ENCODE results near the gene TNFRSF13B.

The TNFRSF13B gene

GRCh38 chr17:16954521-16954920, 17.4 kb downstream of the TNFRSF13B start:
- DNase-seq (ENCODE audit: low read depth): no peak

DNA sequence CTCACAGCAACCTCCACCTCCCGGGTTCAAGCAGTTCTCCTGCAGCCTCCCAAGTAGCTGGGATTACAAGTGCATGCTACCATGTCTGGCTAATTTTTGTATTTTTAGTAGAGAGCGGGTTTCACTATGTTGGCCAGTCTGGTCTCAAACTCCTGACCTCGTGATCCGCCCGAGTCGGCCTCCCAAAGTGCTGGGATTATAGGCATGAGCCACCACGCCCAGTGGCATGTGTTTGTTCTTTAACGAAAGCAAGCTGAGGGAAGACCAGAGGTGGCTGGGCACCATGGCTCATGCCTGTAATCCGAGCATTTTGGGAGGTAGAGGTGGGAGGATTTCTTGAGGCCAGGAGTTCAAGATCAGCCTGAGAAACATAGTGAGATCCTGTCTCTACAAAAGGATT, 18.1 kb downstream of the TNFRSF13B start:
- no peak for DNase-seq (ENCODE audit: low read depth)

DNA sequence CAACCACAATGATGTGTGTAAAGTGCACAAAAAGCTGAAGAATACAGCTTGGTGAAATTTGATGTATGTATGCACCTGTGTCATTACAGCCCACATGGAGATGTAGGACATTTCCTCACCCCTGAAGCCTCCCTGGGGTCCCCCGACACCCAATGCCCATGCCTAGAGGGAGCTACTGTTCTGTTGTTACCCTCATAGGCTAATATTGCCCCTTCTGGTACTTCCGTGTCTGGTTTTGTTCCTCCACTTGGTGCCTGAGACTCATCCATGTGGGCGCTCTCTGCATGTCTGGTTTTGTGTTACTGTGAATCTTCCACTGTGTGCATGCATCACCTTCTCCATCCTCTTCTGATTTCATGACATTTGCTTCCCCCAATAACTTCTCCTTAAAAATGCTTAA, 18.6 kb downstream of the TNFRSF13B start:
- DNase-seq (ENCODE audit: low read depth): no peak

- DNase-seq (ENCODE audit: low read depth): no peak
Observed at GRCh38 chr17:16952401-16952800, 19.5 kb downstream of the TNFRSF13B start.

DNA sequence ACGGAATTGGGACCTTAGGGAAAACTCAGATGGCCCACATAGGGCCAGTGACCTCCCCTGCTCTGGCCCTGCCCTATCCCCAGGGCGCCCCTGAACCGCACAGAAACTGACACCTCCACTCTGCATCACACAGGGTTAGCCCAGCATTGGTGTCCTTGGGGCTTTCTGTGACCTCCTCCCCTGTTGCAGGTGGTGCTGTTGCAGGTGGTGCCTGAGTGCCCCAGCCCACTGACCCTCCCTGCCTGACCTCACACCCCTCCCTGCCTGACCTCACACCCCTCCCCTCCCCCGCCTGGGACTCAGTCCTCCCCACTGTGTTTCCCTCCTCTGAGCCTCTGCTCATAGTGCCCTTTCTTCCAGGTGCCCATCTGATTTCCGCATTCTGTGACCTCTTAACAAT, 21.4 kb downstream of the TNFRSF13B start:
- no peak for DNase-seq (ENCODE audit: low read depth)

- no peak for DNase-seq (ENCODE audit: low read depth)
Observed at GRCh38 chr17:16948587-16949376, 23.1 kb downstream of the TNFRSF13B start.

- no peak for DNase-seq (ENCODE audit: low read depth)
Observed at GRCh38 chr17:16947470-16947869, 24.4 kb downstream of the TNFRSF13B start.

- DNase-seq (ENCODE audit: low read depth): no peak
Observed at GRCh38 chr17:16945663-16946218, 26.2 kb downstream of the TNFRSF13B start.

- no peak for DNase-seq (ENCODE audit: low read depth)
Observed at GRCh38 chr17:16945136-16945482, 26.8 kb downstream of the TNFRSF13B start.

DNA sequence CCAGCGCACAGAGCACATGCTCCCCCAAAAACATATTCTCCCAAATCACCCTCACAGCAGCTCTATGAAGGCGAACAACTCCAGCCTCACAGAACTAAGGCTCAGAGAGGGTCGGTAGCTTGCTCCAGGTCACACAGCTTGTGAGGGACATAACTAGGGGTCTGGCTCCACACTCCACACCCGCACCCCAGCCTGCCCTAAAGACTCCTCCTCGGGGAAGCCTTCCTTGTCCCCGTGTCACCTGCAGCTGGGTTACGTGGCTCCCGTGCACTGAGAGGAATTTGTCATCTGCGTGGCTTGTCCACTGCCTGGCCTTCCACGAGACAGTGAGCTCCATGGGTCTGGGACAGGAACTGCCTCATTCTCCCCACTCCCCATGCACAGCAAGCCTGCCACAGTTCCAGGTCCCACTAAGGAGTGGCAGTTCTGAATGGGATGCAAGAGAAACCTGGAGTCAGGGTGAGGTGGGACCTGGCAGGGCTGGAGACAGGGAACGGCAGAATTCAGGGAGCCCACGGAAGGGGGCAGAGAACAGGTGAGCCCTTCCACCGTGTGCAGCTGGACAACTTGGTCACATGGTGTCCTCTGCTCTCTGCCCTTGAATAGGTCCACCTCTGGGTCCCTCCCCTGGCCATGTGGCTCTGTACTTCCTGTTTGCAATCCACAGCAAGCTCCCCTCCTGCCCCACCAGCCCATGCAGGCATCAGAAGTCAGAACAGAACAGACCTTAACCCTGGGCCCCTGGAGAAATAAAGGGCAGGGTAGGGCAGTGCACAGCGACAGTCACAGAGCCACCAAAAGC, 27.4 kb downstream of the TNFRSF13B start:
- no peak for DNase-seq (ENCODE audit: low read depth)

- DNase-seq (ENCODE audit: low read depth): no peak
Observed at GRCh38 chr17:16943541-16944333, 28.2 kb downstream of the TNFRSF13B start.

DNA sequence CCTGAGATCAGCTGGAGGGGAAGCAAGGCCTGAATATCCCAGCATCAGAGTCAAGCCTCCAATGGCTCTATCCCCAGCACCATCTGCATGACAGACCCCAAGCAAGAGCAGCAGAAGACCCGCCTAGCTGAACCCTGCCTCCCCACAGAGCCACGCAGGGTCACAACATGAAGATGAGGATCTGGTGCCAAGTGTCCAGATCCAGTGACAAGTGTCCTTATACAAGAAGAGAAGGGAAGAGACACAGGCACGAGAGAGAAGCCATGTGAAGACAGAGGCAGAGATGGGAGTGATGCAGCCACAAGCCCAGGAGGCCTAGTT, 28.9 kb downstream of the TNFRSF13B start:
- no peak for DNase-seq (ENCODE audit: low read depth)

- DNase-seq (ENCODE audit: low read depth): no peak
Observed at GRCh38 chr17:16942141-16943031, 29.5 kb downstream of the TNFRSF13B start.

DNA sequence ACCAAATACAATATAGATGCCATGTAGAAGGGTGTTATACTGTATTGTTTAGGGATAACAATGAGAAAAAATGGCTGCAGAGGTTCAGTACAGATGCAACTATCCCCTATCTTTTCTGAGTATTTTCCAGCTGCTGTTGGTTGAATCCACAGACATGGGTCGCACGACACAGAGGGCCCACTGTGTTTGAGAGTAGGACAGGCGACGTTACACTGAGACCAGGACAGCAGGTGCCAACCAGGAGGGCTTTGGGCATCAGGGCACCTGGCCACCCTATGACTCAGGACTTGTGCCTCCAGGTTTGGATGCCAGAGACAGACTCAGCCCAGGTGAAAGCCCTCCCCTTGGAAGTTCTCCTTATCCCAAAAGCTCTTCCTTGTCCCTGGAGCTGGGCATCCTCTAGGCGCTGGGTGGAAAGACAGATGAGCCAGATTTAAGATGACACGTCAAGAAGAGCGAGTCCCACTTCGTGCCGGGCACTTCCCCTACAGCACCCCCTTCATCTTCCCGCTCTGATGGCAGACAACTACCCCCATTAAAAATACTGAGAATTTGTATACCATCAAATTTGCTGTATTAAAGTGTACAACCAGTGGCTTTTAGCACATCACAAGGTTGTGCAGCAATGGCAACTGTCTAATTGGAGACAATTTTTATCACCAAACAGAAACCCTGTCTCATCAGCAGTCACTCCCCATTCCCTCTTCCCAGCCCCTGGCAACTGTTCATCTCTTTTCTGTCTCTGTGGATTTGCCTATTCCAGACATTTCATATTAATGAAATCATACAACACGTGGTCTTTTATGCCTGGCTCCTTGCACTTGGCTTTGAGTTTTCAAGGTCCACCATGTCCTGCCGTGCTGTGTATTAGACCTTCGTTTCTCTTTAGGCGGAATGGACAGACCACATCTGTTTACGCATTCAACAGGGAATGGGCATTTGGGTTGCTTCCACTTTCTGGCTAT, 30.6 kb downstream of the TNFRSF13B start:
- no peak for DNase-seq (ENCODE audit: low read depth)

DNA sequence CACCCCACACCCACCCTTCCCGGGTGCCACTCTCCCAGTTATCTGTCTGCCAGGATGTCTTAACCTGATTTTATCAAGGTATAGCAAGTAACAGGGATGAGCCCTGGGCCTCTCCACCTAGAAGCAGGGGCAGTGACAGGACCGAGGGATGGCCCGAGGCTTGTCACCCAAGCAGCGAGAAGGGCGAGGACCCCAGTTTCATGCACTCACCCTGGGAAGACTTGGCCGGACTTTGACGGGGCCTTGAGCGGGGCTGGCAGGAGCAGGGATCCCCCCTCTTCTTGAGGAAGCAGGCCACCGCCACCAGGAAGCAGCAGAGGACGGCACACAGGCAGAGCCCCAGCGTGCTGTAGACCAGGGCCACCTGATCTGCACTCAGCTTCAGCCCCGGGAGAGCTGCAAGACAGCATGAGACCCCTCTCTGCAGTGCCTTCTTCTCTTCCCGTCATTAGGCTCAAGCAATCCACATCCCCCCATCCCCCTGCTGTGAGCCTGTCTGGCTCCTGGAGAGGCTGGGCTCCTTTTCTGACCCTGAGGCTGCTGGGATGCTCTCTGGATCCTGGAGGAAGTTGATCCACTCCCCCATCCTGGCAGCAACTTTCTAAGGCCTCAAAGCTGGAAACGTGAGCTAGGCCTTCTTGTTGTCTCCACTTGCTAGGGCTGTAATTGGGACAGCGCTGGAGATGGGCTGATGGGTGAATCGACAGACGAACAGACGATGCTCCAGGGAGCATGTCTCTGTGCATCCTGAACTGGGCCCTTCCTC, 31.6 kb downstream of the TNFRSF13B start:
- no peak for DNase-seq (ENCODE audit: low read depth)

DNA sequence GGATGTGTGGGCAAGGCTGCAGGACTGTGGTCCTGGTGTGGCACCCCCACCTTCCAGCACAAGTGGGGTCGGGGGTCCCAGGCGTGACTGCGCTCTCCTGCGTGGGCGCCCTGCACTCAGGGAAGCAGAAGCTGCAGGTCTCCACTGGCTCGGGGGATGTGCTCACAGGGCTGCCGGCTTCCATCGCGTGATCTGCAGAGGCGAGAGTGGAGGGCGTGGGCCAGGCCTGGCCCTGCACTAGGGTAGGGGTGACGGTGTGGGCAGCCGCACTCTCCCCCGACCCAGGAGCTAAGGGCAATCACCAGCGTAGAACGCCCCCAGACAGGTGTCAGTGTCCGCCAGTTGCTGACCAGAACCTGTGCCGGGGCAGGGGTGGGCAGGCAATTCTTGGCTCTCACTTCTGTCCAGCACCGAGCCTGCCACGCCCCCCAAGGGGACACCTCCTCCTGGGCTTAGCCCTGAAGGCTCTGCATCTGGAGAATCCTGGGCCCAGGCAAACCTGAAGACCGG, 32.3 kb downstream of the TNFRSF13B start:
- DNase-seq (ENCODE audit: low read depth): no peak

GRCh38 chr17:16939208-16939576, 32.7 kb downstream of the TNFRSF13B start:
- DNase-seq (ENCODE audit: low read depth): no peak

GRCh38 chr17:16938496-16939207, 33.3 kb downstream of the TNFRSF13B start:
- no peak for DNase-seq (ENCODE audit: low read depth)

- DNase-seq (ENCODE audit: low read depth): no peak
Observed at GRCh38 chr17:16938031-16938430, 33.9 kb downstream of the TNFRSF13B start.
